Measurements from ENCODE around the gene NLRP12. TPM values are rescaled to one million over a fixed set of nuclear protein-coding genes. Genes with fewer than 3 reads are reported as not detected.

The NLRP12 gene
- total RNA-seq, 1 donor from 2014 or later: not detected

- H3K36me3 Mint-ChIP-seq: no peaks in the 10 kb centered on the region
- H3K27me3 Mint-ChIP-seq: peaks cover 6% of the 10 kb centered on the region
- H3K27ac Mint-ChIP-seq: no peak overlapping the region
- no peak for TF ChIP-seq CTCF (conservative IDR thresholded peaks at IDR 0.05)
- no peak for DNase-seq (ENCODE audit: extremely low spot score, unreplicated experiment)
- H3K4me3 Mint-ChIP-seq: no peak overlapping the region
- H3K4me1 Mint-ChIP-seq (ENCODE audit: unreplicated experiment): no peaks in the 10 kb centered on the region
- H3K9me3 Mint-ChIP-seq: no peaks in the 10 kb centered on the region
These were observed 564 bp downstream of the NLRP12 start for GRCh38 chr19:53823380-53824120.

GRCh38 chr19:53819861-53820260 is 4.3 kb downstream of the NLRP12 start:
- Mint-ChIP-seq H3K27ac (no peak overlapping the region), H3K27me3 (peaks cover 5% of the 10 kb centered on the region)

GRCh38 chr19:53818756-53819155 is 5.4 kb downstream of the NLRP12 start:
- no peak for DNase-seq (ENCODE audit: extremely low spot score, unreplicated experiment)
- no peak for TF ChIP-seq CTCF (conservative IDR thresholded peaks at IDR 0.05)
- Mint-ChIP-seq H3K36me3 (no peaks in the 10 kb centered on the region), H3K27ac (no peak overlapping the region), H3K4me3 (no peak overlapping the region), H3K9me3 (no peaks in the 10 kb centered on the region), H3K27me3 (peaks cover 5% of the 10 kb centered on the region), H3K4me1 (ENCODE audit: unreplicated experiment) (no peaks in the 10 kb centered on the region)

More at GRCh38 chr19:53819861-53820260, 4.3 kb downstream of the NLRP12 start:
- no peak for TF ChIP-seq CTCF (conservative IDR thresholded peaks at IDR 0.05)
- no peaks in the 10 kb centered on the region for H3K36me3 Mint-ChIP-seq
- no peaks in the 10 kb centered on the region for H3K4me1 Mint-ChIP-seq (ENCODE audit: unreplicated experiment)
- DNase-seq (ENCODE audit: extremely low spot score, unreplicated experiment): no peak
- H3K4me3 Mint-ChIP-seq: no peak overlapping the region
- H3K9me3 Mint-ChIP-seq: no peaks in the 10 kb centered on the region

- no peak for TF ChIP-seq CTCF (conservative IDR thresholded peaks at IDR 0.05)
- no peaks in the 10 kb centered on the region for H3K9me3 Mint-ChIP-seq
- H3K36me3 Mint-ChIP-seq: no peaks in the 10 kb centered on the region
- DNase-seq (ENCODE audit: extremely low spot score, unreplicated experiment): no peak
- no peak overlapping the region for H3K4me3 Mint-ChIP-seq
- no peak overlapping the region for H3K27ac Mint-ChIP-seq
- H3K4me1 Mint-ChIP-seq (ENCODE audit: unreplicated experiment): no peaks in the 10 kb centered on the region
- H3K27me3 Mint-ChIP-seq: no peaks in the 10 kb centered on the region
These were observed 10.1 kb downstream of the NLRP12 start for GRCh38 chr19:53813996-53814395.

GRCh38 chr19:53812335-53812734 is 11.8 kb downstream of the NLRP12 start:
- Mint-ChIP-seq H3K4me1 (ENCODE audit: unreplicated experiment) (no peaks in the 10 kb centered on the region), H3K9me3 (no peaks in the 10 kb centered on the region), H3K36me3 (no peaks in the 10 kb centered on the region), H3K27ac (no peak overlapping the region), H3K4me3 (no peak overlapping the region), H3K27me3 (no peaks in the 10 kb centered on the region)
- no peak for DNase-seq (ENCODE audit: extremely low spot score, unreplicated experiment)
- peak; percentile 49 for TF ChIP-seq CTCF (conservative IDR thresholded peaks at IDR 0.05)
